ENCODE measurements around the gene MAGI2.

Gene MAGI2

GRCh38 chr7:78959477-78959876 is 494.0 kb downstream of the MAGI2 start:
- TF ChIP-seq POLR2AphosphoS5 (IDR thresholded peaks at IDR 0.05; ENCODE audit: low read depth, low read length): no peak
- TF ChIP-seq POU2F2 (IDR thresholded peaks at IDR 0.05; ENCODE audit: low read depth, low read length): no peak
- no peak for TF ChIP-seq TAF1 (IDR thresholded peaks at IDR 0.05; ENCODE audit: low read depth, low read length)
- TF ChIP-seq SPI1 (IDR thresholded peaks at IDR 0.05; ENCODE audit: low read depth, low read length): no peak
- TF ChIP-seq POLR2A (IDR thresholded peaks at IDR 0.05; ENCODE audit: low read depth, low read length): no peak
- TF ChIP-seq PAX5 (IDR thresholded peaks at IDR 0.05; ENCODE audit: insufficient read depth, low read length, severe bottlenecking): no peak
- DNase-seq (ENCODE audit: insufficient read length, low spot score) (no peak), FAIRE-seq (no peak)

GRCh38 chr7:78955329-78955728 is 498.1 kb downstream of the MAGI2 start:
- TF ChIP-seq PAX5 (IDR thresholded peaks at IDR 0.05; ENCODE audit: insufficient read depth, low read length, severe bottlenecking): no peak
- TF ChIP-seq POLR2AphosphoS5 (IDR thresholded peaks at IDR 0.05; ENCODE audit: low read depth, low read length): no peak
- FAIRE-seq: no peak
- DNase-seq (ENCODE audit: insufficient read length, low spot score): no peak

- DNase-seq (ENCODE audit: insufficient read length, low spot score) (no peak), FAIRE-seq (no peak)
- no peak for TF ChIP-seq TAF1 (IDR thresholded peaks at IDR 0.05; ENCODE audit: low read depth, low read length)
- no peak for TF ChIP-seq POLR2A (IDR thresholded peaks at IDR 0.05; ENCODE audit: low read depth, low read length)
- no peak for TF ChIP-seq PAX5 (IDR thresholded peaks at IDR 0.05; ENCODE audit: insufficient read depth, low read length, severe bottlenecking)
- TF ChIP-seq POLR2AphosphoS5 (IDR thresholded peaks at IDR 0.05; ENCODE audit: low read depth, low read length): no peak
- TF ChIP-seq POU2F2 (IDR thresholded peaks at IDR 0.05; ENCODE audit: low read depth, low read length): no peak
- no peak for TF ChIP-seq SPI1 (IDR thresholded peaks at IDR 0.05; ENCODE audit: low read depth, low read length)
Observed at GRCh38 chr7:78953726-78954363, 499.6 kb downstream of the MAGI2 start.

- TF ChIP-seq SPI1 (IDR thresholded peaks at IDR 0.05; ENCODE audit: low read depth, low read length) (no peak), PAX5 (IDR thresholded peaks at IDR 0.05; ENCODE audit: insufficient read depth, low read length, severe bottlenecking) (no peak), TAF1 (IDR thresholded peaks at IDR 0.05; ENCODE audit: low read depth, low read length) (no peak), POLR2A (IDR thresholded peaks at IDR 0.05; ENCODE audit: low read depth, low read length) (no peak), POU2F2 (IDR thresholded peaks at IDR 0.05; ENCODE audit: low read depth, low read length) (no peak), POLR2AphosphoS5 (IDR thresholded peaks at IDR 0.05; ENCODE audit: low read depth, low read length) (no peak)
- FAIRE-seq (no peak), DNase-seq (ENCODE audit: insufficient read length, low spot score) (no peak)
Observed at GRCh38 chr7:78953090-78953489, 500.4 kb downstream of the MAGI2 start.

GRCh38 chr7:78939669-78940068 is 513.8 kb downstream of the MAGI2 start:
- FAIRE-seq: no peak
- DNase-seq (ENCODE audit: insufficient read length, low spot score): no peak
- TF ChIP-seq POLR2AphosphoS5 (IDR thresholded peaks at IDR 0.05; ENCODE audit: low read depth, low read length) (no peak), POLR2A (IDR thresholded peaks at IDR 0.05; ENCODE audit: low read depth, low read length) (no peak), PAX5 (IDR thresholded peaks at IDR 0.05; ENCODE audit: insufficient read depth, low read length, severe bottlenecking) (no peak), POU2F2 (IDR thresholded peaks at IDR 0.05; ENCODE audit: low read depth, low read length) (no peak), SPI1 (IDR thresholded peaks at IDR 0.05; ENCODE audit: low read depth, low read length) (no peak), TAF1 (IDR thresholded peaks at IDR 0.05; ENCODE audit: low read depth, low read length) (no peak)

GRCh38 chr7:78924581-78924980 is 528.9 kb downstream of the MAGI2 start:
- TF ChIP-seq POU2F2 (IDR thresholded peaks at IDR 0.05; ENCODE audit: low read depth, low read length): no peak
- TF ChIP-seq PAX5 (IDR thresholded peaks at IDR 0.05; ENCODE audit: insufficient read depth, low read length, severe bottlenecking): no peak
- no peak for TF ChIP-seq POLR2A (IDR thresholded peaks at IDR 0.05; ENCODE audit: low read depth, low read length)
- no peak for TF ChIP-seq POLR2AphosphoS5 (IDR thresholded peaks at IDR 0.05; ENCODE audit: low read depth, low read length)
- TF ChIP-seq SPI1 (IDR thresholded peaks at IDR 0.05; ENCODE audit: low read depth, low read length): no peak
- TF ChIP-seq TAF1 (IDR thresholded peaks at IDR 0.05; ENCODE audit: low read depth, low read length): no peak
- FAIRE-seq (no peak), DNase-seq (ENCODE audit: insufficient read length, low spot score) (no peak)

- FAIRE-seq (no peak), DNase-seq (ENCODE audit: insufficient read length, low spot score) (no peak)
- TF ChIP-seq POLR2AphosphoS5 (IDR thresholded peaks at IDR 0.05; ENCODE audit: low read depth, low read length) (no peak), SPI1 (IDR thresholded peaks at IDR 0.05; ENCODE audit: low read depth, low read length) (no peak), TAF1 (IDR thresholded peaks at IDR 0.05; ENCODE audit: low read depth, low read length) (no peak)
Observed at GRCh38 chr7:78912781-78913180, 540.7 kb downstream of the MAGI2 start.

GRCh38 chr7:78906735-78907134 is 546.7 kb downstream of the MAGI2 start:
- FAIRE-seq: no peak
- TF ChIP-seq POU2F2 (IDR thresholded peaks at IDR 0.05; ENCODE audit: low read depth, low read length) (no peak), POLR2A (IDR thresholded peaks at IDR 0.05; ENCODE audit: low read depth, low read length) (no peak), SPI1 (IDR thresholded peaks at IDR 0.05; ENCODE audit: low read depth, low read length) (no peak), PAX5 (IDR thresholded peaks at IDR 0.05; ENCODE audit: insufficient read depth, low read length, severe bottlenecking) (no peak), TAF1 (IDR thresholded peaks at IDR 0.05; ENCODE audit: low read depth, low read length) (no peak), POLR2AphosphoS5 (IDR thresholded peaks at IDR 0.05; ENCODE audit: low read depth, low read length) (no peak)

GRCh38 chr7:78905436-78905835 is 548.0 kb downstream of the MAGI2 start:
- FAIRE-seq: no peak
- no peak for DNase-seq (ENCODE audit: insufficient read length, low spot score)
- no peak for TF ChIP-seq POLR2A (IDR thresholded peaks at IDR 0.05; ENCODE audit: low read depth, low read length)
- no peak for TF ChIP-seq SPI1 (IDR thresholded peaks at IDR 0.05; ENCODE audit: low read depth, low read length)
- TF ChIP-seq POLR2AphosphoS5 (IDR thresholded peaks at IDR 0.05; ENCODE audit: low read depth, low read length): no peak

More at GRCh38 chr7:78906735-78907134, 546.7 kb downstream of the MAGI2 start:
- no peak for DNase-seq (ENCODE audit: insufficient read length, low spot score)

GRCh38 chr7:78904983-78905382 is 548.5 kb downstream of the MAGI2 start:
- FAIRE-seq (no peak), DNase-seq (ENCODE audit: insufficient read length, low spot score) (no peak)
- TF ChIP-seq POLR2AphosphoS5 (IDR thresholded peaks at IDR 0.05; ENCODE audit: low read depth, low read length) (no peak), TAF1 (IDR thresholded peaks at IDR 0.05; ENCODE audit: low read depth, low read length) (no peak), POLR2A (IDR thresholded peaks at IDR 0.05; ENCODE audit: low read depth, low read length) (no peak), PAX5 (IDR thresholded peaks at IDR 0.05; ENCODE audit: insufficient read depth, low read length, severe bottlenecking) (no peak)

All from GM12891 (cell line).